H9 (cell line): ENCODE results near the gene TKFC. TPM values are rescaled to one million over a fixed set of nuclear protein-coding genes. Genes with fewer than 3 reads are reported as not detected.

ENCODE experiments used
- DNase-seq: peaks from one replicate; pipeline ENCODE4 v3.0.0-alpha.2; 2017
- H2AFZ ChIP-seq: one replicate; pipeline ENCODE4 v1.6.1; 2013; ENCODE audit warnings: mild to moderate bottlenecking, low read length, control low read depth, moderate library complexity
- H2AK5ac ChIP-seq: 2 replicates; pipeline ENCODE4 v1.6.1; 2013; ENCODE audit warnings: low read length, control low read depth, mixed read lengths; ENCODE audit not compliant: insufficient read length
- H2BK120ac ChIP-seq: one replicate; pipeline ENCODE4 v1.6.1; 2013; ENCODE audit warnings: low read depth, mild to moderate bottlenecking, low read length, control low read depth, inconsistent platforms; ENCODE audit not compliant: poor library complexity, severe bottlenecking
- H2BK12ac ChIP-seq: 2 replicates; pipeline ENCODE4 v1.6.1; 2013; ENCODE audit warnings: low read length, control low read depth, mixed read lengths, low read depth; ENCODE audit not compliant: insufficient read length
- H2BK15ac ChIP-seq: 2 replicates; pipeline ENCODE4 v1.6.1; 2013; ENCODE audit warnings: low read depth, low read length, control low read depth
- H2BK20ac ChIP-seq: one replicate; pipeline ENCODE4 v1.6.1; 2013; ENCODE audit warnings: low read depth, mild to moderate bottlenecking, low read length, control low read depth, inconsistent platforms; ENCODE audit not compliant: poor library complexity, severe bottlenecking
- H2BK5ac ChIP-seq: 2 replicates; pipeline ENCODE4 v1.6.1; 2013; ENCODE audit warnings: low read length, control low read depth, mixed read lengths; ENCODE audit not compliant: insufficient read length
- H3K14ac ChIP-seq: 2 replicates; pipeline ENCODE4 v1.6.1; 2013; ENCODE audit warnings: low read length, control low read depth; ENCODE audit not compliant: insufficient read depth
- H3K18ac ChIP-seq: 2 replicates; pipeline ENCODE4 v1.6.1; 2013; ENCODE audit warnings: low read depth, mild to moderate bottlenecking, mixed read lengths, low read length, control low read depth; ENCODE audit not compliant: insufficient read length
- H3K23ac ChIP-seq: 2 replicates; pipeline ENCODE4 v1.6.1; 2013; ENCODE audit warnings: low read length, control low read depth, mixed read lengths, low read depth; ENCODE audit not compliant: insufficient read length
- H3K23me2 ChIP-seq: 2 replicates; pipeline ENCODE4 v1.6.1; 2013; ENCODE audit warnings: low read depth, mild to moderate bottlenecking, mixed read lengths, low read length, control low read depth; ENCODE audit not compliant: insufficient read length, poor library complexity, severe bottlenecking
- H3K27ac ChIP-seq: 2 replicates; pipeline ENCODE4 v1.5.1; 2013; ENCODE audit warnings: low read length, control low read depth, mixed read lengths, low read depth; ENCODE audit not compliant: insufficient read length
- H3K27me3 ChIP-seq: 2 replicates; pipeline ENCODE4 v1.6.1; 2013; ENCODE audit warnings: low read length, control low read depth, inconsistent platforms; ENCODE audit not compliant: insufficient read depth
- H3K4ac ChIP-seq: 2 replicates; pipeline ENCODE4 v1.6.1; 2013; ENCODE audit warnings: low read depth, mild to moderate bottlenecking, control low read depth, inconsistent platforms, low read length, moderate library complexity
- H3K4me1 ChIP-seq: 2 replicates; pipeline ENCODE4 v1.6.1; 2013; ENCODE audit warnings: low read length, control low read depth, inconsistent platforms; ENCODE audit not compliant: insufficient read depth
- H3K4me2 ChIP-seq: 2 replicates; pipeline ENCODE4 v1.6.1; 2013; ENCODE audit warnings: low read length, control low read depth, mixed read lengths; ENCODE audit not compliant: insufficient read length, insufficient read depth
- H3K56ac ChIP-seq: 2 replicates; pipeline ENCODE4 v1.6.1; 2013; ENCODE audit warnings: low read depth, mild to moderate bottlenecking, mixed read lengths, low read length, control low read depth; ENCODE audit not compliant: insufficient read length
- H3K79me1 ChIP-seq: 2 replicates; pipeline ENCODE4 v1.6.1; 2013; ENCODE audit warnings: low read depth, mild to moderate bottlenecking, moderate library complexity, low read length, control low read depth, inconsistent platforms; ENCODE audit not compliant: insufficient read depth, poor library complexity, severe bottlenecking
- H3K79me2 ChIP-seq: 2 replicates; pipeline ENCODE4 v1.6.1; 2013; ENCODE audit warnings: low read length, control low read depth, inconsistent platforms; ENCODE audit not compliant: insufficient read depth
- H3K9ac ChIP-seq: 2 replicates; pipeline ENCODE4 v1.6.1; 2013; ENCODE audit warnings: low read length, control low read depth, mixed read lengths; ENCODE audit not compliant: insufficient read length; ENCODE audit errors: extremely low read depth
- H3K9me3 ChIP-seq: one replicate; pipeline ENCODE4 v1.6.1; 2013; ENCODE audit warnings: low read depth, low read length, inconsistent platforms; ENCODE audit not compliant: control insufficient read depth
- H3T11ph ChIP-seq: one replicate; pipeline ENCODE4 v1.6.1; 2013; ENCODE audit warnings: mild to moderate bottlenecking, low read length, control low read depth, inconsistent platforms
- H4K20me1 ChIP-seq: one replicate; pipeline ENCODE4 v1.6.1; 2013; ENCODE audit not compliant: control insufficient read depth, insufficient read length, insufficient read depth
- H4K5ac ChIP-seq: 2 replicates; pipeline ENCODE4 v1.6.1; 2013; ENCODE audit warnings: low read depth, mild to moderate bottlenecking, mixed read lengths, low read length, control low read depth; ENCODE audit not compliant: insufficient read length
- H4K8ac ChIP-seq: replicated peaks from 2 replicates; pipeline ENCODE4 v1.6.1; 2013; ENCODE audit warnings: low read length, control low read depth, mixed read lengths, low read depth; ENCODE audit not compliant: insufficient read length
- H4K91ac ChIP-seq: 2 replicates; pipeline ENCODE4 v1.6.1; 2013; ENCODE audit warnings: low read depth, mild to moderate bottlenecking, moderate library complexity, mixed read lengths, low read length, control low read depth; ENCODE audit not compliant: insufficient read length
- H3K27ac Mint-ChIP-seq, 3 experiments: 2 replicates in 2 of 3; 3 replicates in 1 of 3; pipeline ENCODE4 v1.8.0; 2020 to 2021; ENCODE audit warnings: mixed read lengths in 3 of 3, mild to moderate bottlenecking in 1 of 3, moderate library complexity in 1 of 3
- H3K27me3 Mint-ChIP-seq: 2 replicates; pipeline ENCODE4 v1.8.0; 2021; ENCODE audit warnings: low read depth, mild to moderate bottlenecking, moderate library complexity, mixed read lengths
- H3K36me3 Mint-ChIP-seq, 3 experiments: 2 replicates in 2 of 3; 3 replicates in 1 of 3; pipeline ENCODE4 v1.8.0; 2020 to 2021; ENCODE audit warnings: low read depth in 3 of 3, mixed read lengths in 3 of 3; ENCODE audit not compliant: insufficient read depth in 1 of 3
- H3K4me1 Mint-ChIP-seq, 2 experiments: 2 replicates each; pipeline ENCODE4 v1.8.0; 2020; ENCODE audit warnings: mixed read lengths in 2 of 2
- H3K4me3 Mint-ChIP-seq, 2 experiments: 2 replicates in 1 of 2; 3 replicates in 1 of 2; pipeline ENCODE4 v1.8.0; 2020 to 2021; ENCODE audit warnings: mild to moderate bottlenecking in 2 of 2, mixed read lengths in 2 of 2, moderate library complexity in 1 of 2
- H3K9me3 Mint-ChIP-seq, 2 experiments: 2 replicates in 1 of 2; 3 replicates in 1 of 2; pipeline ENCODE4 v1.8.0; 2020; ENCODE audit warnings: mild to moderate bottlenecking in 2 of 2, mixed read lengths in 2 of 2, moderate library complexity in 1 of 2
- WGBS: extraction: QIAGEN DNeasy Blood & Tissue Kit; methylation state at CpG from one replicate; pipeline ENCODE4 v1.1.7; 2013; ENCODE audit warnings: missing lambda C conversion rate, low lambda C conversion rate, mixed read lengths; ENCODE audit not compliant: insufficient read length; ENCODE audit errors: extremely low coverage; 5-methylcytosine and 5-hydroxymethylcytosine counted together
- total RNA-seq: library from RNA; stranded (reverse); gene quantifications from 2 replicates; pipeline ENCODE4 v1.2.1, GENCODE V29; 2021
- TF ChIP-seq, protein P1 (sequence below): fragments of 200-600 bp; sonication (generic); conservative IDR thresholded peaks from 3 replicates; pipeline ENCODE4 v1.8.0; 2021; ENCODE audit warnings: antibody characterized with exemption, mild to moderate bottlenecking

The TKFC gene
- total RNA-seq, 1 experiment from 2014 or later, result 59.0 TPM

DNA sequence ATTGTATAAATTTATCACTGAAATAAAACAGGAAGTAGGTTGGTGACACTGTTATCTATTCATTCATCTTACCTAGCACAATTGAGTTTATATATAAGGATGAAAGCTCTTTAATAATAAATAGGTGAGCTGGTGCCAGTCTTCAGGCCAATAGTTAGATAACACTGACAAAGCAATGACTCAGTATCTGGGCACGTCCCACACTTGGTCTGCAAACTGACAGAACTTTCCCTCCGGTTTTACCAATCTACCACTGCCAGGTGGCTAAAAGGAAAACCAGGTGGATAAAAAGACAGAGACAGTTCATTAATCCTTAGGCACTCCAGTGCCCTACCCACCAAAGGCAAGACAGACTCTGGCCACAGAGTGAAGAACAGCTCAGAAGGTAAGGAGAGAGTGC is 17.8 kb upstream of the TKFC start:
- Histone ChIP-seq H3K9me3 (no peaks in the 10 kb centered on the region), H3K14ac (no peak overlapping the region), H3K4me1 (no peaks in the 10 kb centered on the region), H3T11ph (no peak overlapping the region), H2BK5ac (no peak overlapping the region), H3K79me1 (no peaks in the 10 kb centered on the region), H2BK20ac (no peak overlapping the region), H3K4me2 (no peak overlapping the region), H3K27me3 (no peaks in the 10 kb centered on the region), H3K23me2 (no peaks in the 10 kb centered on the region), H2AK5ac (no peak overlapping the region), H3K79me2 (no peaks in the 10 kb centered on the region), H4K5ac (no peak overlapping the region), H3K23ac (no peak overlapping the region), H2BK15ac (no peak overlapping the region), H2BK120ac (no peak overlapping the region), H3K4ac (no peak overlapping the region), H4K20me1 (no peaks in the 10 kb centered on the region), H3K56ac (no peak overlapping the region), H3K18ac (no peak overlapping the region), H2BK12ac (no peak overlapping the region), H3K9ac (no peak overlapping the region), H3K27ac (no peak overlapping the region), H2AFZ (no peak overlapping the region), H4K8ac (no peak overlapping the region), H4K91ac (no peak overlapping the region)
- no peaks in the 10 kb centered on the region for H3K4me1 Mint-ChIP-seq
- no peak for DNase-seq
- TF ChIP-seq, protein P1, sequence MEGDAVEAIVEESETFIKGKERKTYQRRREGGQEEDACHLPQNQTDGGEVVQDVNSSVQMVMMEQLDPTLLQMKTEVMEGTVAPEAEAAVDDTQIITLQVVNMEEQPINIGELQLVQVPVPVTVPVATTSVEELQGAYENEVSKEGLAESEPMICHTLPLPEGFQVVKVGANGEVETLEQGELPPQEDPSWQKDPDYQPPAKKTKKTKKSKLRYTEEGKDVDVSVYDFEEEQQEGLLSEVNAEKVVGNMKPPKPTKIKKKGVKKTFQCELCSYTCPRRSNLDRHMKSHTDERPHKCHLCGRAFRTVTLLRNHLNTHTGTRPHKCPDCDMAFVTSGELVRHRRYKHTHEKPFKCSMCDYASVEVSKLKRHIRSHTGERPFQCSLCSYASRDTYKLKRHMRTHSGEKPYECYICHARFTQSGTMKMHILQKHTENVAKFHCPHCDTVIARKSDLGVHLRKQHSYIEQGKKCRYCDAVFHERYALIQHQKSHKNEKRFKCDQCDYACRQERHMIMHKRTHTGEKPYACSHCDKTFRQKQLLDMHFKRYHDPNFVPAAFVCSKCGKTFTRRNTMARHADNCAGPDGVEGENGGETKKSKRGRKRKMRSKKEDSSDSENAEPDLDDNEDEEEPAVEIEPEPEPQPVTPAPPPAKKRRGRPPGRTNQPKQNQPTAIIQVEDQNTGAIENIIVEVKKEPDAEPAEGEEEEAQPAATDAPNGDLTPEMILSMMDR, result no peak
- peaks cover 40 to 73% (median 70%) of the 10 kb centered on the region in 3 experiments; a peak in 6 of 7 replicates for H3K36me3 Mint-ChIP-seq
- H3K9me3 Mint-ChIP-seq, result no peaks in the 10 kb centered on the region
- H3K4me3 Mint-ChIP-seq, result no peak overlapping the region
- no peaks in the 10 kb centered on the region for H3K27me3 Mint-ChIP-seq
- no CpG with 5 or more reads among the region's 2 CpGs for WGBS
- H3K27ac Mint-ChIP-seq, result no peak overlapping the region; a peak in 1 of 7 replicates
